Neural progenitor cell (in vitro differentiated cells): Measurements from ENCODE around the gene PPM1H.

ENCODE experiments used
- CTCF ChIP-seq: fragments of 200-600 bp; sonication (generic); IDR thresholded peaks from 2 replicates; pipeline ENCODE4 v1.5.1; 2017; ENCODE audit warnings: antibody characterized with exemption, mild to moderate bottlenecking
- EZH2phosphoT487 ChIP-seq: fragments of 200-600 bp; sonication (generic); IDR thresholded peaks from 2 replicates; pipeline ENCODE4 v1.6.1; 2017; ENCODE audit warnings: antibody characterized with exemption

- TF ChIP-seq CTCF (no peak), EZH2phosphoT487 (no peak)
Measured at GRCh38 chr12:62739266-62740015, 195.5 kb downstream of the PPM1H start.
